Suppressor macrophage treated with lipopolysaccharide for 1 hour (primary cell): ENCODE data around the gene SLC22A4.

Experiments used
- DNase-seq, 3 donors: peaks; one replicate each; pipeline ENCODE4 v3.0.0-alpha.2; 2020 to 2022

SLC22A4 gene

GRCh38 chr5:132262882-132263547, 31.2 kb upstream of the SLC22A4 start:
- DNase-seq, result no peak

- DNase-seq, result peak; percentile 75 to 91 (median 79)
These were observed 30.5 kb upstream of the SLC22A4 start for GRCh38 chr5:132263548-132264261.

DNA sequence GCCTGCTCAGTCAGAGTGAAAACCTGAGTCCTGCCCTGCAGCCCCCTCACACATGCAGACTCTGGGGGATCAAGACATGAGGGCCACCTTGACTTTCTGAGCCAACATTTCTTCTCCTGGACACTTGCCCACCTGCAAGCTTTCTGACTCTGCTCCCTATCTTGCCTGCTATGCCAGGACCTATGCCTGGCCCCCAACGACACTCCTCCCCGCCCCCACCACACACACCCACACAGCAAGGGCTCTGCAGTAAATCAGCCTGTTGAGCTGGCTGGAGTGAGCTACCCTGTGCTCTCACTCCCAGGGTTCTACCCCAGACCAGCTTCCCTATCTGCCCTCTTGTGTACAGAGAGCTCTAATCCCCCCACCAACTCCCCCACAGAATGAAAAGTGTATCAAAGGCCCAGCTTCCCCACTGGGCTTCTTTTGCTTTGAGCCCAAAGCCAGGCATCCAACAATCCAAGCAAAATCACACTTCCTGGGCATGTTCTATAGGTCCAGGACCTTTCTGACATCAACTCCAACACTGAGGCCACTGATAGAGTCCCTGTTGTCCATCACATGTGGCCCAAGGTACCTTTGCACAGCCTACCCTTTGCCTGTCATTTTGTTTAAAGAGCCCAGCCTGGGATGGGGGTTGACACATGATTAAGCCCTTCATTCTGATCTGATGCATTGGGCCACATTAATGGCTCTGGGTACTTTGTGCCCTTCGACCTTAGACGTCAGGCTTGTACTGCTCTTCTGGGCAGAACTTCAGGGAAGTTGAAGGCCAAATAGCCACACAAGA, 29.5 kb upstream of the SLC22A4 start:
- DNase-seq, result no peak

DNA sequence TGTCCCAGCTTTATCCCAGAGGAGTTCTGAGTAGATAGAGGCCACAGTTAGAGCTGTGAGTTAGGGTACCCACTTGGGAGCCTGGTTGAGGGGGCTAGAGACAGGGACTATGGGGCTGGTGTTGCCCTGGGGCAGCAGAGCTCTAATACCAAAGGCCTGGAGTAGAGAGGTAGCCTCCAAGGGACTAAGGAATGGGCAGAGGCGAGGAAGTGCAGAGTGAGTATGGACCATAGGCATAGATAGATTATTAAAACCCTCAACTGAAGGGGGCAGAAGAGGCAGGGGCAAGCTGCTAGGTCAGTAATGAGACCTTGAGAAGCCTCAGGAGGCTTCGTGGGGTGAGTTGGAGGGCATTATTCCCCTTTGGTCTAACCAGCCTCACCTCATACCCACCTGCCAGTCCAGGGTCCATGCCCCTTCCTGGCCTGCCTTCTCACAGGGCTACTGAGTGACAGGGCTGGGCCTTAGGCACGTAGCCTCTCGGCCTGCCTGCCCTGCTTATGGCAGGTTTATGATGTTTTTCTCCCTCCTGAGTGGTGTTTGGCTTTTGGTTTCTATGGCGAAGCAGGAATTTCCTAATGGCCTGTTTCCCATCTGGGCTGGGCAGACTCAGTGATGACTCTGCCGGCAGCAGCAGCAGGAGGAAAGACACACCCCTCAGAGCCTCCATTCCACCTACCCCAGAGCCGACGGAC, 28.7 kb upstream of the SLC22A4 start:
- DNase-seq, result peak; percentile 50 to 65 (median 55)

DNA sequence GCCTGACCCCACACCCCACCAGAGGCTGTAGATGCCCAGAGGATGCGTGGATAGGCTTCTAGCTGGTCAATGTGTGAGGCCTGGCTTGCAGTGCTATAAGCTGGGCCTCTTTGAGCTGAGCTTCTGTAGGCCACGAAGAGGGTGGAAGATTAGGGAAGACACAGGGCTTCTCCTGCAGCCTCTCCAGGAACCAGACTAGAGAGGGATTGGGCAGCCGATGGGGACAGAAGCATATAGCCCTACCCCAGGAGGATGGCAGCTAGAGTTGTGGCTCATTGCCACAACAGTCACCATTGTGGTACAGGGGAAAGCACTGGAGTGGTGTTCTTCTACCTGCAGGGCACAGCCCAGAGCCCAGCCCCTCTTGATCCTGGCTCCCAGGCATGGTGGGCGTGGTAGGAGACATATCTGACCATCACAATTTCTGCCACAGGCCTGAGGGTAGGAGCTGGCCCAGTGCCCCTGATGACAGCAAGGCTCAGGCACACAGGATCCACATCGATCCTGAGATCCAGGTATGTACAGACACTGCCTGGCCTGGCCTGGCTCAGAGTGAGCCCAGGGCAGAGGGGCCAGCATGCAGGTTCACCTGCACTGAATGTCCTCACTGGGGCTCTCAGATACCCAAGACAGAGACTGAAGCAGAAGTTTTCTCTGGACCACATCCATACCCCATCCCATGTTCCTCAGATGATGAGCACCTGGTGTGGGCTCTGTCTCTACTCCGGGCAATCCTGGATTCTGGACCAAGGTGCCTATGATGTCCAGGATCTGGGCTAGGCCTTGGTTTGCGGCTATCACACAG, 28.0 kb upstream of the SLC22A4 start:
- DNase-seq, result no peak

- DNase-seq, result no peak
These were observed 27.4 kb upstream of the SLC22A4 start for GRCh38 chr5:132266836-132267160.

GRCh38 chr5:132267166-132267739, 26.9 kb upstream of the SLC22A4 start:
- DNase-seq, result no peak

GRCh38 chr5:132267931-132268768, 26.0 kb upstream of the SLC22A4 start:
- no peak for DNase-seq

DNA sequence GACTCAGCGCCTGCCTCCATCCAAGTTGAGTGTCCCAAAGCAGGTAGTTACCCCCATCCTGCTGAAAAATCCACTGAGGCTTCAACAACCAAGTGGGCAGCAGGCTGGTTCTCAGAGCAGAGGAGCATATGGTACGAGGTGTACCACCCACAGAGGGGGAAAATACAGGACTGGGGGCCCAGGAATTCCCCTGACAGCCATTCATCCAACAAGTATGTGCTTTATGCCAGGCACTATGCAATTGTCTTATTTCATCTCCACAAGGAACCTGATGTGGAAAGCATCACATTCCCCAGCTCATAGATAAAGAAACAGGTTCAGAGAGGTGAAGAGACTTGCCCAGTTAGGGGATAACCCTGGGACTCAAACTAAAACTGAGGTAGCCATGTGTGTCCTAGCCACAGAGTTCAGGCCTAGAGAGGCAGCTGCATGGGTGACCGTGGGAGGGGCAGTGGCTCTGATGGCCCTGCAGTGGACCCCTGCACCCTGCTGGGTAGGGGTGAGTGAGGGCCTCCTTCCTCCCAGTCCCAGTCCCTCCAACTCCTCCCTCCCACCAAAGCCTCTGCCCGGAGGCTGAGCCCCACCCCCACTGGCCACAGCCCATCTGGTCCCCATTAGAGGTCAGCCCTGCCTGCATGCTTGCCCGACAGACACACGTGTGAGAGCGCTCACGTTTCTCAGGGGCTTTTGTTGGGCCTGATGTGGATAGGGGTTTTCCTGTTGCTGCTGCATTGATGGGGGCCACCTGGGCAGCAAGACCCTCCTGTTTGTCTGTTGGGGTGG, 25.2 kb upstream of the SLC22A4 start:
- DNase-seq, result no peak

DNA sequence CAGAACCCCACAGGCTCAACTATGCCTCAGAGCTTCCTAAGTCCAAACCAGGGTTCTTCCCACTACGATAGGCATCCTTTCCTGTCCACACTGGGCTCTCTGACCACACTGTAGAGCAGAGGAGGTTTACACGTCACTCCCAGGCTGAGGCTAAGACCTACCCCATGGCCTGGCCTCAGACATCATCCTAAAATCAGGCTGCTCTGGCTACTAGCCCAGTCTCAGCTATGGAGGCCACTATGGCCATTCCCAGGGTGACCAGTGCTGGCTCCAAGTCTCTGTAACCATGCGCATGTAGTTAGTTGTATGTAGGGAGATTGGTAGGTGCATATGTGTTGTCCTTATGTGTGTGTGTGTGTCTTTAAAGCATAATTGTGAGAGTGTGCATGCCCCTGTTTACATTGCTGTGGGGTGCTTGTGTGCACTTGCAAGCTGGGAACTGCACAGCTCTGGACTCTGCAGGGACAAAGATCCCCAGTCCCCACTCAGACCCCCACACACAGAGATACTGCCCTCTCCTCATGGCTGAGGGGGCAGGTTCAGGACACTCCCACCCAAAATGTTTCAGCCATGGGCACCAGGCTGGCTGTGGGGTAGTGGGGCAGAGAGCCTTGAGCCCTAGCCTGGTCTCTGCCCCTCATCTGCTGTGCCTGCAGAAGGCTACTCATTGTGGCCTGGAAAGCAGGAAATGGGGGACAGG, 24.4 kb upstream of the SLC22A4 start:
- DNase-seq, result no peak

- no peak for DNase-seq
These were observed 23.9 kb upstream of the SLC22A4 start for GRCh38 chr5:132270335-132270665.

- no peak for DNase-seq
These were observed 23.5 kb upstream of the SLC22A4 start for GRCh38 chr5:132270706-132271105.

DNA sequence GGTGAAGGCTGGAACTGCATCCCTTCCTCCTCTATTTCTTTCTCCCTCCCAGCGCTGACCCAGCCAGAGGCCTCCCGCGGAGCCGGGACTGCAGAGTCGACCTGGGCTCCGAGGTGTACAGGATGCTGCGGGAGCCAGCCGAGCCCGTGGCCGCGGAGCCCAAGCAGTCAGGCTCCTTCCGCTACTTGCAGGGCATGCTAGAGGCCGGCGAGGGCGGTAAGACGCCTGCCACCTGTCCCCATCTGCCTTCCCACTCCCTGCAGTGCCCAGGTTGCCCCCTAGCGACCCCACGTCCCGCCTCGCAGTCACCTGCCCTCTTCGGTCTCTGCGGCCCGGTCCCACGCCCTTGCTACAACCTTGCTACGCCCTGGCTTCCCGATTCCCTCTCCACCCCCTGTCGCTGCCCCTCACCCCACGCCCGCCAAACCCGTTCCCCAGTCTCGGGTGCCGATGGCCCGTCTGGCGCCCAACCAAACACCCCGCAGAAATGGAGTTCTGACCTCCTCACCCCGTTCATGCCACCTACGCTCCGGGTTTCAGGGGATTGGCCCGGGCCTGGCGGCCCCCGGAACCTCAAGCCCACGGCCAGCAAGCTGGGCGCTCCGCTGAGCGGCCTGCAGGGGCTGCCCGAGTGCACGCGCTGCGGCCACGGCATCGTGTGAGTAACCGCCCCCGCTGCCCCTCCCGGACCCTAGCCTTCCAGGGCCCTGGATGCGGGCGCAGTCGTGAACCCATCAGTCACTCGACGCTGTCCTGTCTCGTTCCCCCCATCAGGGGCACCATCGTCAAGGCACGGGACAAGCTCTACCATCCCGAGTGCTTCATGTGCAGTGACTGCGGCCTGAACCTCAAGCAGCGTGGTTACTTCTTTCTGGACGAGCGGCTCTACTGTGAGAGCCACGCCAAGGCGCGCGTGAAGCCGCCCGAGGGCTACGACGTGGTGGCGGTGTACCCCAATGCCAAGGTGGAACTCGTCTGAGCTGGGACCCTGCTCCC, 22.6 kb upstream of the SLC22A4 start:
- peak in 1 of 3 donors; percentile 52 for DNase-seq

GRCh38 chr5:132272311-132273210, 21.6 kb upstream of the SLC22A4 start:
- peak; percentile 67 to 81 (median 73) for DNase-seq

- DNase-seq, result no peak
These were observed 20.6 kb upstream of the SLC22A4 start for GRCh38 chr5:132273631-132274030.

DNA sequence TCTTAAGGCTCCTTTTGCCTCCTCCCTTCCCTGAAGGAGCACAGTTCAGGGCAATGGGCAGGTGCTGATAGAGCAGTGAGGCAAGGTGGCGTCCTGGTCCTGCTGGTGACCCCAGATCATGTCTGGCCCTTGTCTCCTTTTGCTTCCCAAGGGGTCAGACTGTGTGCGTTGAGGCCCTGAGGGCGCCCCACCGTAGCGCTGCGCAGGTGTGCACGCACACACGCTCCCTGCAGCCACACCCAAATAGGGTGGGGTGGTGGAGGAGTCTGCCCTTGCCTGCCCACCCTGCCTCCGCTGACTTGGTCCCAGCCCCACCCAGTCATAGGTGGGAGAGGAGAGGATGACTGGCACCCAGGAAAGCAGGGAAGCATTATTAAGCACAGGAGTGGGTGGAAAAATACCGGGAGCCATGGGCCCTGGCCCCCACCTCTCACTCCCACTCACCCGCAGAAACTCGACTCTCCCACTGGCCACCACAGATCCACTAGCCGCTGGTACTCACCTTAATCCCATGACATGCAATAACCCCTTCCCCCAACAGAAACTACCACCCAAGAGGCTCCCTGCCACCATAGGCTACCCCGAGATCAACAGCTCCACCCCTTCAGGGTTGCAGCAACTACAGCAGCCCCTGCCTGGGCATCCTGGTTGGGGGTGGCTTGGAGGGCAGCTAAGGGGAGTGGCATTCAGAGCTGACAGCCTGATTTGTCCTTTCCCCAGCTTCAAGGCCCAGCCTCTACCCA, 20.0 kb upstream of the SLC22A4 start:
- DNase-seq, result no peak
